NOMO-1 (cell line): Measurements from ENCODE around the gene NFKB2.

Experiments used
- DNase-seq, 2 experiments: peaks; one replicate each; lab custom pipeline; 2025; ENCODE audit not compliant: unreplicated experiment in 2 of 2; lab: John Stamatoyannopoulos, UW

The NFKB2 gene

GRCh38 chr10:102407425-102408130 is 12.1 kb downstream of the NFKB2 start:
- DNase-seq: no peak

GRCh38 chr10:102408131-102408727 is 12.7 kb downstream of the NFKB2 start:
- DNase-seq: peak; percentile 9 to 20

- no peak for DNase-seq
Measured at GRCh38 chr10:102408728-102409603, 13.5 kb downstream of the NFKB2 start.

GRCh38 chr10:102409604-102410428 is 14.3 kb downstream of the NFKB2 start:
- no peak for DNase-seq

- no peak for DNase-seq
Measured at GRCh38 chr10:102410429-102411073, 15.0 kb downstream of the NFKB2 start.

- DNase-seq: no peak
Measured at GRCh38 chr10:102411341-102412255, 16.1 kb downstream of the NFKB2 start.

GRCh38 chr10:102412293-102412692 is 16.8 kb downstream of the NFKB2 start:
- no peak for DNase-seq

- no peak for DNase-seq
Measured at GRCh38 chr10:102413053-102413705, 17.7 kb downstream of the NFKB2 start.

GRCh38 chr10:102413806-102414561 is 18.5 kb downstream of the NFKB2 start:
- no peak for DNase-seq

GRCh38 chr10:102414749-102415148 is 19.2 kb downstream of the NFKB2 start:
- DNase-seq: no peak

- no peak for DNase-seq
Measured at GRCh38 chr10:102416283-102416682, 20.8 kb downstream of the NFKB2 start.

GRCh38 chr10:102416695-102417094 is 21.2 kb downstream of the NFKB2 start:
- no peak for DNase-seq

- DNase-seq: no peak
Measured at GRCh38 chr10:102418622-102419268, 23.2 kb downstream of the NFKB2 start, which contains the start of gene PSD. Gene PSD, minus strand, starts transcription at chr10:102418785. Its CDS starts 1,747 bp downstream, at chr10:102417038.

- peak; percentile 27 to 31 for DNase-seq
Measured at GRCh38 chr10:102419269-102420180, 24.0 kb downstream of the NFKB2 start.

- no peak for DNase-seq
Measured at GRCh38 chr10:102420181-102420713, 24.7 kb downstream of the NFKB2 start.
